Upper lobe of left lung (tissue), 4 donors: Measurements from ENCODE around the gene PECR.

Source experiments
- CTCF ChIP-seq, 6 experiments: fragments of 450-650 bp in 4 of 6; fragments of 200-600 bp in 2 of 6; sonication (generic) in 2 of 6; IDR thresholded peaks; one replicate each; pipeline ENCODE4 v1.5.1; 2016 to 2019; ENCODE audit warnings: antibody characterized with exemption in 6 of 6
- EP300 ChIP-seq, 4 donors: sonication (generic); formaldehyde crosslinking; IDR thresholded peaks; one replicate each; pipeline ENCODE4 v1.5.1; 2017; ENCODE audit warnings: antibody characterized with exemption in 4 of 4, control low read depth in 2 of 4
- POLR2A ChIP-seq, 4 donors: fragments of 450-650 bp; IDR thresholded peaks; one replicate each; pipeline ENCODE4 v1.5.1; 2016 to 2017; ENCODE audit warnings: antibody characterized with exemption in 4 of 4, mild to moderate bottlenecking in 2 of 4
- POLR2AphosphoS5 ChIP-seq, 2 donors: sonication (generic); formaldehyde crosslinking; IDR thresholded peaks; one replicate each; pipeline ENCODE4 v1.5.1; 2017; ENCODE audit warnings: antibody characterized with exemption in 2 of 2

GRCh38 chr2:216119986-216120385 lies 38.4 kb upstream of the PECR start:
- TF ChIP-seq CTCF (IDR thresholded peaks at IDR 0.05) (no peak), EP300 (IDR thresholded peaks at IDR 0.05) (no peak), POLR2A (IDR thresholded peaks at IDR 0.05) (no peak), POLR2AphosphoS5 (IDR thresholded peaks at IDR 0.05) (no peak)
